Right renal cortex interstitium (tissue), 3 donors: ENCODE data around the gene SHROOM4. TPM values are rescaled to one million over a fixed set of nuclear protein-coding genes. Genes with fewer than 3 reads are reported as not detected.

Experiments used
- DNase-seq, 3 donors: peaks; one replicate each; pipeline ENCODE4 v3.0.0-alpha.2; 2013; ENCODE audit warnings: low read depth in 3 of 3, low spot score in 2 of 3
- polyA plus RNA-seq, 3 donors: library from polyadenylated mRNA; unstranded; fragments of 120-200 nt; gene quantifications; one replicate each; pipeline ENCODE4 v1.2.1, GENCODE V29; 2013; ENCODE audit not compliant: insufficient read length in 3 of 3

SHROOM4 gene
- polyA plus RNA-seq, 3 donors, result 16.1 to 16.3 (median 16.3) TPM

GRCh38 chrX:50707955-50708699 lies 105.9 kb downstream of the SHROOM4 start:
- DNase-seq, result no peak

- no peak for DNase-seq
Measured at GRCh38 chrX:50707405-50707804, 106.6 kb downstream of the SHROOM4 start.

GRCh38 chrX:50705042-50705441 lies 109.0 kb downstream of the SHROOM4 start:
- no peak for DNase-seq

GRCh38 chrX:50704360-50704759 lies 109.6 kb downstream of the SHROOM4 start:
- DNase-seq, result no peak

DNA sequence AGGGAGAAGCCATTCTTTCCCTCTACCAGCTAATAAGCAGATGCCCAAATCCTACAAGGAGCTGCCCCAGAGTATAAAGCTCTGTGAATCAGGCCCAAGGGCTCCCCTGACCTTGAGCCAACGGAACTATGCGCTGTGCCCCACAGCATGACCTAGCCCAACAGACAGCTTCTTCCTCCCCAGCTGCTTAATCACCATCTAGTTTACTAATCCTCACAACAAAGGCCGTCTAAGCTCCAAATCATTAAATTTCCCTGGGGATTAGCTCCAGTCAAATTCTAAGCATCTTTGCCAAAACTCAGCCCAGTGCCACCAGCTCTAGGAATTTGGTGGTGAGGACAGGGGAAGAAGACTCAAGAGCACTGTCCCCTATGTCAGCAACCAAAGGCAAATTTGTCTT lies 113.1 kb downstream of the SHROOM4 start:
- no peak for DNase-seq

GRCh38 chrX:50698944-50699343 lies 115.0 kb downstream of the SHROOM4 start:
- no peak for DNase-seq

DNA sequence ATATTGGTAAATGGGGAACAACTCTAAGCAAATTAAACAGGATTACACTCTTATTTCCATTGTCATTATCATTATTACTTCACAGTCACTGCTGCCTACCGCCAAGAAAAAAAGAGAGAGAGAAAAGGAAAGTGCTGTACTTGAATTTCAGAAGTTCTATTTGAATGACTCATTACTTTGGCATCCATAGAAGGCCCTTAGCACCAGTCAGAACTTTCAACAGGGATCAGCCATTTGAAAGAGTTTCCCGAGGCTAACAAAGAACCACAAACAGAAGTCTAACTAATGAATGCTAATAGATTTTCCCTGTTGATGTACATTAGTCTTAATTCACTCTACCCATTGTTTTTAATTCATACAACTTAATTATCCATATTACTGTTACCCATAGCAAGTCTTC lies 116.3 kb downstream of the SHROOM4 start:
- DNase-seq, result no peak

DNA sequence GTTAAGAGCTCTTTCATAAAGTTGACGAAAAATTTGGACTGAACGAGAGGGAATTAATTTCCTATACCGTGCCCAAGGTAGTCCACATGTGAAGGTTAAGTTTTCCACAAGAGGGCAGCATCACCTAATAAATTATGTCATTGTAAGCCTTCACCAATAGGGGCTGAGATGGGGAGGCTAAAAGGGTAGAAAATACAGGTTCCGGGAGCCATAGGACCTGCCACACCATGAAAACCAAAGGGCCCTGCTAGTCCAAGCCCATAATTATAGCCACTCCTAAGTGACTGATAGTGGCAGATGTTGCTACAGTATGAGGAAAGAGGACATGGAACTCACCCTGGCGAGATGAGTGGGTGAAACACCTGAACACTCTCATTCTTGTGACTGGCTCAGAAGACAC lies 122.2 kb downstream of the SHROOM4 start:
- no peak for DNase-seq

DNA sequence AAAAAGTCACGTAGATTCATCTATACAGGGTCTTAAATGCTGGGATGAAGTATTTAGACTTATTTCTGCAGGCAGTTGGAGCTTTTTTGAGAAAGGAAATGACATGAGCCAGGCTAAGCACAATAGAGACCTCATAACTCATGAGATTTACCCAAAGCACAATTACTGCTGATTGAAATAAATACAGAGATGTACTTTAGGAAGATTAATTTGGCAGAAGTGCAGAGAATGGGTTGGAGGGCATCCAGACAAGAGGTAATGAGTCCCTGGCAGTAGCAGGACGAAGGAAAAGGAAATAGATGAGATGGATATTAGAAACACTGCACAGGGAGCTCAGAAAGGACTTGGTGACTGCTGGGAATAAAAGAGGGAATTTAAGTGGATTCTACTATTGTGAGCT lies 129.1 kb downstream of the SHROOM4 start:
- no peak for DNase-seq

DNA sequence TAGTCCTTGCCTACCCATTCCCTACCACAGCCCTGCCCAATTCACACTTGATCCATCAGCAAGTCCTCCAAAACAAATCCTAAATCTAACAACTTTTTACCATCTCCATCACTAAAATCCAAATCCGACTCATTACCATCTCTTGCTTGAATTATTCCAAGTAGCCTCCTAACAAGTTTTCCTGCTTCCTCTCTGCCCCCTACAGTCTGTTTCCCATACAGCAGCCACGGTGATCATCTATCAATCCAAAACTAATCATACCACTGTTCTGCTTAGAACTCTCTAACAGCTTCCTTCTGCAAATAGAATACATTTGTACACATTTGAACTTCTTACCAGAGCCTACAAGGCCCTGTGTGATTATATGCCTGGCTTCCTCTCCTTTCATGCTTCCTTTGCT lies 133.0 kb downstream of the SHROOM4 start:
- no peak for DNase-seq

GRCh38 chrX:50677789-50678188 lies 136.2 kb downstream of the SHROOM4 start:
- DNase-seq, result no peak

DNA sequence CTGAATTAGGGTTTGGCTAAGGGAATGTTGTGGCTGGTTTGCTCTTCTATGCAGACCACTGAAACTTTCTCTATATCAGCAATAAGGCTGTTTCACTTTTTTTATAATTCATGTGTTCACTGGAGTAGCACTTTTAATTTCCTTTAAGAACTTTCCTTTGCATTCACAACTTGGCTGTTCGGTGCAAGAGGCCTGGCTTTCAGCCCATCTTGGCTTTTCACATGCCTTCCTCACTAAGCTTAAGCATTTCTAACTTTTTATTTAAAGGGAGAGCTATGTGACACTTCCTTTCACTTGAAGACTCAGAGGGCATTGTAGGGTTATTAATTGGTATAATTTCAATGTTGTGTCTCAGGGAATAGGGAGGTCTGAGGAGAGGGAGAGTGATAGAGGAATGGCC lies 142.3 kb downstream of the SHROOM4 start:
- DNase-seq, result no peak

DNA sequence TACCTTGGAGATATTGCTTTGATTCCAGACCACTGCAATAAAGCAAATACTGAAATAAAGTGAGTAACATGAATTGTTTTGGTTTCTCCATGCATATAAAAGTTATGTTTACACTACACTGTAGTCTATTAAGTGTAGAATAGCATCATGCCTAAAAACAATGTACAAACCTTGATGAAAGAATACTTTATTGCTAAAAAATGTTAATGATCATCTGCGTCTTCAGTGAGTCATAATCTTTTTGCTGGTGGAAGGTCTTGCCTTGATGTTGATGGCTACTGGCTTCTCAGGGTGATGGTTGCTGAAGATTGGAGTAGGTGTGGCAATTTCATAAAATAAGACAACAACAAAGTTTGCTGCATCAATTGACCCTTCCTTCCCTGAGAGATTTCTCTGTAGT lies 145.1 kb downstream of the SHROOM4 start:
- DNase-seq, result no peak

DNA sequence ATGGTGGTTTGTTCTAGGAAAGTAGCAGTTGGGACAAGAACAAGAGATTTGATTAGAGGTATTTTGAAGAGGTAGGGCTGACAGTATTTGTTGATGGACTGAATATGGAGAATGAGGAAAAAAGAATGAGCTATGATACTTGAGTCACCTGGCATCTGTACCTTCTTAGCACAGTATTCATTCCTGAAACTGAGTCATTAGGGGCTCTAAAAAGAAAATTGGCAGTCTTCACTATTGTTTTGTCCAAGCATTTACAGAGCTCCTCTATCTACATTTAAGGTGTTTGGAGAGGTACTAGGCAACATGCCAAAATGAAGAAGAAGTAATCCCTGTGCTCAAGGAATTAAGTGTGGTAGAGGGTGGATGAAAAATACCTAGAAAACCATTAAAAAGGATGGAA lies 165.8 kb downstream of the SHROOM4 start:
- DNase-seq, result no peak

DNA sequence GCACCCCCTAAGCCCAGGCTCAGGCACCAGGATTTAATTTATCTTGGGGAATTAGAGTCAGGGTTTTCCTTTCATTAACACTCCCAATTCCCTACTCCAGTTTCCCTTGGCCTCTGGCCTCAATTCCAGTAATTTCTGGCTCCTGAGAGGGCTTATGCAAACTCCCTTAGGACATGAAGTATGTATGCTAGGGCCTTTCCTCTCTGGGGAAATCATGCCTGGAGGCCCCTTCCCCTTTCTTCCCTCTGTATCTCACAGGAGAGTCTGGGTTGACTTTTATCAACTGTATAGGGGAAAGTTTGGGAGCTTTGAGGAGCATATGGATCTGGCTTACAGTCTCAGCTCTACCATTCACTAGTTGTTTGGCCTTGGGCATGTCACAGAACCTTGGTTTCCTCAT lies 169.5 kb downstream of the SHROOM4 start:
- no peak for DNase-seq

DNA sequence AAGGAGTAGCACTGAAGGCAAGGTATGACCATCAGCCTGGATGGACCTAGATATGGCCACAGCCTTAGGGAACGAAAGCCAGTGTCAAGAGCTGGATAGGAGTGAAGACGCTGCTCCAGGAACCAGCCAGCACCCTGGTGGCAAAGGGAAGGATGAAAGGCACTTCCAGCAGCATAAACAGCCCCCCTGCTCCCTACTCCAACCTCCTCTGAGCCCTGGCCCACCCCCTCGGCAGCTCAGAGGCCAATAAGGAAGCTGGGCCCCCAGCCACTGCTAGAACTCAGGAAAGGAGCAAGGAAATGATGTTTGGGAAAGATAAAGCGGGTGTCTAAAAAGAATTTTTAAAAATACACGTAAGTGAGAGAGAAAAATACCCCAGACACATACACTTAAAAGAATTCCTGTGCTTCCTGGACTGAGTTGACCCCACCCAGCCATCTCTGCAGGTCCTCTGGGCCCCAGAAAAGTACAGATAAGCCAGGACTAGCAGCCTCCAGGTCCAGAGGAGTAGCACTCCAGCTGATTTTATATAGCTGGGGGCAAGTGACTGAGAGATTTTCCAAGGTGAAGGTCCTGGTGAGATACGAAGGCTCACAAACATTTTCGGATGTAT lies 170.4 kb downstream of the SHROOM4 start:
- no peak for DNase-seq

GRCh38 chrX:50638123-50638522 lies 175.9 kb downstream of the SHROOM4 start:
- DNase-seq, result no peak

- no peak for DNase-seq
Measured at GRCh38 chrX:50635817-50636365, 178.1 kb downstream of the SHROOM4 start.

DNA sequence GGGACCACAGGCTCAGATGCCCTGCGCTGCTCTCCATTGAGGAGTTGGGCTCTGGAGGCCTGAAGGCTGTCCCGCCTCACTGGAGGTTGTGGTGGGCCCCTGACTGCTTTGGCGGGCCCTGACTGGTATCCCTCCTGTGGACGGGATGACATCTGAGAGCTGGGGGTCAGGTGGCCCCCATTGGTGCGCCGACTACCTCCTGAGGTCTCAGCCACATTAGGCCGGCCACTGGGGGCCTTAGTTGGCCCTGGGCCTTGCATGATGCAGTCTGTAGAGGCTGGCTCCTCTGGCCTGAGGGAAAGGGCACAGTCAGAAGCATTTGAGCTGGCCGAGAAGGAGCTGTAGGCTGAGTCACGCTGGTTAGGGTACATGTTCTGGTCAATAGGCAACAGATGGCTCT lies 178.8 kb downstream of the SHROOM4 start:
- no peak for DNase-seq

GRCh38 chrX:50629774-50630173 lies 184.2 kb downstream of the SHROOM4 start:
- no peak for DNase-seq

GRCh38 chrX:50627696-50628095 lies 186.3 kb downstream of the SHROOM4 start:
- DNase-seq, result no peak

DNA sequence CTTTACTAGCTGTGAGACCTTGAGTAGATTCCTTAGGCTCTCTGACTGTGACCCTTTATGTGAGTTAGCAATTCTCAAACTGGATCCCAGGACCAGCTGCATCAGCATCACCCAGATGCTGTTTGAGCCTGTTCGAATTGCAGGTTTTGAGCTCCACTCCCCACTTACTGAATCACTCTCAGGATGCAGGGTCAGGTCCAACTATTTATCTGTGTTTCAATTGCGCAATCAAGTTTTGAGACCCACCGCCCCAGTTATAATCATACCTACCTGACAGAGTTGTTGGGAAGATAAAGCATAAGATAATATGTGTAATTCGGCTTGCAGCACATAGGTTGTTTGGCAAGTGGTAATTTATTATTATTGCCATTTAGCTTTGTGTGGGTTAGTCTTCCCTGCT lies 187.6 kb downstream of the SHROOM4 start:
- no peak for DNase-seq
